Fibroblast of mammary gland (primary cell): ENCODE data around the gene MYLK2.
"Not testable (repeated sequence)": the region's sequence is repeated elsewhere in the genome, so short reads cannot be mapped to it uniquely, and the experiment has no call there.

Source experiments
- DNase-seq: peaks from one replicate; pipeline ENCODE4 v3.0.0-alpha.2; 2010; ENCODE audit warnings: low read depth
- H3K4me3 ChIP-seq: 2 replicates; pipeline ENCODE4 v1.5.1; 2011; ENCODE audit warnings: low read depth, mild to moderate bottlenecking, low read length, moderate library complexity; ENCODE audit not compliant: control insufficient read depth
- TF ChIP-seq, protein P1 (sequence below): conservative IDR thresholded peaks from 2 replicates; pipeline ENCODE4 v1.5.1; 2011; ENCODE audit warnings: low read depth, low read length, inconsistent platforms; ENCODE audit not compliant: control insufficient read depth, insufficient read depth

Gene MYLK2

DNA sequence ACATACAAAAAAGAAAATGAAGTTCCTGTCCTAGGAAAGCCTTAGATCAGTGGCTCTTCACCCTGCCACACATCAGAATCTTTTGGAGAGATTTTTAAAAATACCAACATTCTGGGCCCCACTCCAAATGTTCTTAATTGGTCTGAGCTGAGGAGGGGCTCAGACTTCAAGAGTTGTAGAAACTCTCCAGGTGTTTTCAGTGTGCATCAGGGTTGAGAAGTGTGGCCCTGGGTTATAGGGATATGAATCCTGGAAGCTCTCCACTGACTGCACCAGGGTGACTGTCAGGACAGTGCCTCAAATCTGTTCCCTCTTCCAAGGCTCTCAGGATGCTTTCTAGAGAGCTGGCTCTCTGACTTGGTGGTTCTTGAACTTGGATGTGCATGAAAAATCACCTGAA, 5.5 kb upstream of the MYLK2 start:
- TF ChIP-seq, protein P1, sequence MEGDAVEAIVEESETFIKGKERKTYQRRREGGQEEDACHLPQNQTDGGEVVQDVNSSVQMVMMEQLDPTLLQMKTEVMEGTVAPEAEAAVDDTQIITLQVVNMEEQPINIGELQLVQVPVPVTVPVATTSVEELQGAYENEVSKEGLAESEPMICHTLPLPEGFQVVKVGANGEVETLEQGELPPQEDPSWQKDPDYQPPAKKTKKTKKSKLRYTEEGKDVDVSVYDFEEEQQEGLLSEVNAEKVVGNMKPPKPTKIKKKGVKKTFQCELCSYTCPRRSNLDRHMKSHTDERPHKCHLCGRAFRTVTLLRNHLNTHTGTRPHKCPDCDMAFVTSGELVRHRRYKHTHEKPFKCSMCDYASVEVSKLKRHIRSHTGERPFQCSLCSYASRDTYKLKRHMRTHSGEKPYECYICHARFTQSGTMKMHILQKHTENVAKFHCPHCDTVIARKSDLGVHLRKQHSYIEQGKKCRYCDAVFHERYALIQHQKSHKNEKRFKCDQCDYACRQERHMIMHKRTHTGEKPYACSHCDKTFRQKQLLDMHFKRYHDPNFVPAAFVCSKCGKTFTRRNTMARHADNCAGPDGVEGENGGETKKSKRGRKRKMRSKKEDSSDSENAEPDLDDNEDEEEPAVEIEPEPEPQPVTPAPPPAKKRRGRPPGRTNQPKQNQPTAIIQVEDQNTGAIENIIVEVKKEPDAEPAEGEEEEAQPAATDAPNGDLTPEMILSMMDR, result no peak
- DNase-seq, result no peak
- no peak overlapping the region for H3K4me3 ChIP-seq

DNA sequence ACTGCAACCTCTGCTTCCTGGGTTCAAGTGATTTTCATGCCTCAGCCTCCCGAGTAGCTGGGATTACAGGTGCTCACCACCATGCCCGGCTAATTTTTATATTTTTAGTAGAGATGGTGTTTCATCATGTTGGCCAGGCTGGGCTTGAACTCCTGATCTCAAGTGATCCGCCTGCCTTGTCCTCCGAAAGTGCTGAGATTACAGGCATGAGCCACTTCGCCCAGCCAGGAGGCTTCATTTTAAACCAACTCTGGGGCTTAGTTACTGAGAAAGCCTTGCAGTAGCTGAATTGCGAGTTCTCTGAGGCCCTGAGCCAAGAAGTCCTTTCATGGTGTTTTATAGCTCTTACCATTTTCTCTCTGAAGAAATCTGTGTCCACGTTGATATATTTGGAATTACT, 5.0 kb upstream of the MYLK2 start:
- DNase-seq, H3K4me3 ChIP-seq: not testable (repeated sequence)

DNA sequence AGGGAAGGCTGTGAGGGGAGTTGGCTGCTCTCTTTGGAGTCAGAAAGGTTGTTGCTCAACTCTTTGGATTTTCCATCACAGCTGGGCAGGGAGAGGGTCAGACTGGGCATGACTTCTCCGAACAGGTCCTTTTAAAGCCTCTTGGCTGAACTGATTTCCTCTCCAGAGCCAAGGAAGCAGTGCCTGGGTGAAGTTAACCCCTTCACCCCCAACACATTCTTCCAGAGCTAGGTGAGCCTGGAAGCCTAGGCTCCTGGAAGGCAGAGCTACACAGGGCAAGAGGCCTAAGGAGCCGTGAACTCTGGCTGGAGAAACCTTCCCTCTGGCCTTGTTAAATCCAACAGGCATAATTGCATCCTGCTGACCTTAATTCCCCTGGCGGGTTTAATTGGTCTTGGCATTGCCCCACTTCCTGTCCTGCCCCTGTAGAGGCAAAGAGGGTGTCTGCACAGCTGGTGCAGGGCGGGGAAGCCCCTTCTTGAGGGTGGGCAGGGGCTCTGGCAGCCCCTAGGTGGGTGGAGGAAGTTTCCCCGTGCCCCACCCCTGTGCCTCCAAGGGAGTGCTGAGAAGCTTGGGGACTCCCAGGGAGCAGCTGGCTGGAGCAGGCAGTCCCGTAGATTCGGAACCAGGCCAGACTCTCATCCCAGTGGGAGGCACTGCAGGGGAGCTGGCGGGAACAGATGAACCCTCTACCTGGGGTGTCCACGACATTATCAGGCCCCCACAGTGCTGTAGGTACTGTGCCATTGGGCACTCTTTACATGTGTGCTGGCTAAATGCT, 3.6 kb upstream of the MYLK2 start:
- H3K4me3 ChIP-seq, result no peak overlapping the region
- no peak for DNase-seq
- TF ChIP-seq, protein P1, result no peak

DNA sequence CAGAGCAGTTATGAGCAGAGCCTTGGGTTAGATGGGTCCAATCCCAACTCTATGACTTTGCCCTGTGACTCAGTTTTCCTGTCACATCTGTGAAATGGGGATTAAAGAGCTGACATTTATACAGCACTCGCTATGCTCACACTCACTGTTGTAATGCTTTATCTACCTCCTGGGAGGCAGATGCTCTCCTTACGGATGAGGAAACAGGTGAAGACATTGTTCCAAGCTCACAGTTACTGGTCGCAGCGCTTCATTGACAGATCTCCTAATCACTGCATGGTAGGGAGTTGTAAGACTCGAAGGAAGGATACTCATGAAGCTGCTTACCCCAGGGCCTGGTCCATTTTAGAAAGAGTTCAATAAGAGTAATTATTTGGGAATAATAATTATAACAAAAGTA, 2.9 kb upstream of the MYLK2 start:
- TF ChIP-seq, protein P1, result no peak
- no peak for DNase-seq
- no peak overlapping the region for H3K4me3 ChIP-seq

DNA sequence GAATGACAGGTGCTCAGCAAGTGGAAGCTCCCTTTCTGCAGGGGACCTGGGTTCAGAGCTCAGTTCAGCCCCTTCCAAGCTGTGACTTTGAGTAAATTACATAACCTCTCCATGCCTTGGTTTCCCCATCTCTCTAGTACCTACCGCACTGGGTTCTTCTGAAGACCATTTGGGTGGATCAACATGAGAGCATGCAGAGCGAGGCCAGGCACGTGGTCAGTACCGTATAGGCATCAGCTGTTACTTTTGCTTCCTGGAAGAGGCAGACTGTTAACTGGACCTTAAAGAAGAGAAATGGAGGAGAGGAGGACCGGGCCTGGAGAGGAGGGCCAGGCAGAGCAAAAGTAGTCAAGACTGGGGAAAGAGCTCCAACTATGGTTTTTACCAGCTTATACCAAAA, 1.7 kb upstream of the MYLK2 start:
- DNase-seq, result no peak
- TF ChIP-seq, protein P1, result no peak
- H3K4me3 ChIP-seq, result no peak overlapping the region

- H3K4me3 ChIP-seq, result no peak overlapping the region
- DNase-seq, result no peak
- TF ChIP-seq, protein P1, result no peak
Measured at GRCh38 chr20:31818376-31818908, 714 bp upstream of the MYLK2 start.

- TF ChIP-seq, protein P1, result no peak
- H3K4me3 ChIP-seq, result no peak overlapping the region
- no peak for DNase-seq
Measured at GRCh38 chr20:31820228-31820627, 1.1 kb downstream of the MYLK2 start.
